Measurements from ENCODE around the gene GRXCR2. TPM values are rescaled to one million over a fixed set of nuclear protein-coding genes. Genes with fewer than 3 reads are reported as not detected.
A peak's percentile ranks its signal among the peaks of the same experiment; 100 is the strongest.

Gene GRXCR2
- total and polyA plus RNA-seq, 10 donors: not detected

- Histone ChIP-seq H3K4me3 (no peak overlapping the region), H3K27me3 (replicated peaks in 1 of 7) (no peaks in the 10 kb centered on the region), H3K27ac (no peak overlapping the region), H3K4me1 (peaks cover 0 to 19% (median 0%) of the 10 kb centered on the region in 6 donors), H3K36me3 (no peaks in the 10 kb centered on the region), H3K9me3 (no peaks in the 10 kb centered on the region)
- TF ChIP-seq POLR2A (IDR thresholded peaks at IDR 0.05): no peak
- TF ChIP-seq POLR2AphosphoS5 (IDR thresholded peaks at IDR 0.05): no peak
- no peak for TF ChIP-seq CTCF (IDR thresholded peaks at IDR 0.05 in 8 of 11, conservative IDR thresholded peaks at IDR 0.05 in 3 of 11)
- WGBS, 5 donors: 74 to 83% (median 77%) methylated on average over 8 of the region's 8 CpGs
- DNase-seq: no peak
- intact Hi-C loops (cut with DNase I; ENCODE audit: low total_unique reads): loop anchor here (10.0 kb wide), 1 partner anchor 1622 kb away; no protein-coding TSS in a partner anchor
These were observed 45.7 kb downstream of the GRXCR2 start for GRCh38 chr5:145826895-145827674.

- no peak for DNase-seq
- H3K27me3 ChIP-seq (replicated peaks in 1 of 7): no peaks in the 10 kb centered on the region
- no peak overlapping the region for H3K27ac ChIP-seq
- intact Hi-C loops (cut with DNase I; ENCODE audit: low total_unique reads): loop anchor here (10.0 kb wide), 1 partner anchor 1621 kb away; no protein-coding TSS in a partner anchor
- peaks cover 0 to 14% (median 0%) of the 10 kb centered on the region in 6 donors for H3K4me1 ChIP-seq
- H3K4me3 ChIP-seq: no peak overlapping the region
- no peak for TF ChIP-seq POLR2AphosphoS5 (IDR thresholded peaks at IDR 0.05)
- peak in 10 of 11 experiments; percentile 14 to 75 (median 64) for TF ChIP-seq CTCF (IDR thresholded peaks at IDR 0.05 in 8 of 11, conservative IDR thresholded peaks at IDR 0.05 in 3 of 11)
- H3K36me3 ChIP-seq: no peaks in the 10 kb centered on the region
- no peaks in the 10 kb centered on the region for H3K9me3 ChIP-seq
- WGBS, 5 donors: 63 to 69% (median 65%) methylated on average over 3 of the region's 3 CpGs
These were observed 47.0 kb downstream of the GRXCR2 start for GRCh38 chr5:145825751-145826180.

- no peak for DNase-seq
- Histone ChIP-seq H3K36me3 (no peaks in the 10 kb centered on the region), H3K4me1 (no peaks in the 10 kb centered on the region), H3K27ac (no peak overlapping the region), H3K27me3 (replicated peaks in 1 of 7) (no peaks in the 10 kb centered on the region), H3K4me3 (no peak overlapping the region), H3K9me3 (no peaks in the 10 kb centered on the region)
- TF ChIP-seq CTCF (IDR thresholded peaks at IDR 0.05 in 8 of 11, conservative IDR thresholded peaks at IDR 0.05 in 3 of 11) (no peak), POLR2AphosphoS5 (IDR thresholded peaks at IDR 0.05) (no peak), POLR2A (IDR thresholded peaks at IDR 0.05) (no peak)
- intact Hi-C loops (cut with DNase I; ENCODE audit: low total_unique reads): loop anchor here (5.0 to 10.0 kb wide), 2 partner anchors 137 to 1619 kb away; no protein-coding TSS in a partner anchor
- 48 to 74% (median 69%) methylated on average over 4 of the region's 4 CpGs for WGBS, 5 donors
These were observed 48.8 kb downstream of the GRXCR2 start for GRCh38 chr5:145824040-145824439.

- no peaks in the 10 kb centered on the region for H3K27me3 ChIP-seq (replicated peaks in 1 of 7)
- H3K27ac ChIP-seq: no peak overlapping the region
- H3K9me3 ChIP-seq: no peaks in the 10 kb centered on the region
- no peak overlapping the region for H3K4me3 ChIP-seq
- H3K4me1 ChIP-seq: no peaks in the 10 kb centered on the region
- intact Hi-C loops (cut with DNase I; ENCODE audit: low total_unique reads): no loop called here
- DNase-seq: no peak
- TF ChIP-seq POLR2A (IDR thresholded peaks at IDR 0.05) (no peak), CTCF (IDR thresholded peaks at IDR 0.05 in 8 of 11, conservative IDR thresholded peaks at IDR 0.05 in 3 of 11) (no peak), POLR2AphosphoS5 (IDR thresholded peaks at IDR 0.05) (no peak)
- peaks cover 0 to 15% (median 0%) of the 10 kb centered on the region in 6 donors for H3K36me3 ChIP-seq
- WGBS, 5 donors: 88 to 96% (median 93%) methylated on average over 4 of the region's 4 CpGs
These were observed 54.2 kb downstream of the GRXCR2 start for GRCh38 chr5:145818604-145819003.

Measured in spleen (tissue), 11 donors.